SK-MEL-5 (cell line): Measurements from ENCODE around the gene CD244. TPM values are rescaled to one million over a fixed set of nuclear protein-coding genes. Genes with fewer than 3 reads are reported as not detected.

Experiments
- DNase-seq: peaks from one replicate; pipeline ENCODE4 v3.0.0-alpha.2; 2016; ENCODE audit warnings: low read depth, low spot score
- in situ Hi-C: cut with HindIII; loops from 2 replicates; pipeline ENCODE4 v1.10.0; 2016; ENCODE audit warnings: low sequenced_read_pairs, high pct_unique_total_duplicates, low pct_unique_long_range_greater_than_20kb
- total RNA-seq: library from RNA; depleted of rRNA; stranded (reverse); fragments of >200 nt; shearing (Covaris generic); gene quantifications from 2 replicates; pipeline ENCODE4 v1.2.3, GENCODE V29; 2014

CD244 gene
- total RNA-seq, 1 experiment from 2014 or later = 0.05 TPM

GRCh38 chr1:160835751-160836150 lies 26.9 kb downstream of the CD244 start:
- DNase-seq = no peak
- in situ Hi-C loops = no loop called here

GRCh38 chr1:160834945-160835565 lies 27.6 kb downstream of the CD244 start:
- peak; percentile 69 for DNase-seq
- in situ Hi-C loops = no loop called here

GRCh38 chr1:160830321-160831153 lies 32.1 kb downstream of the CD244 start:
- in situ Hi-C loops = no loop called here
- DNase-seq = peak; percentile 85

GRCh38 chr1:160829766-160830165 lies 32.9 kb downstream of the CD244 start:
- DNase-seq = no peak
- in situ Hi-C loops = no loop called here

GRCh38 chr1:160827418-160827817 lies 35.3 kb downstream of the CD244 start:
- DNase-seq = no peak
- in situ Hi-C loops = no loop called here

- DNase-seq = no peak
- in situ Hi-C loops = no loop called here
These were observed 36.1 kb downstream of the CD244 start for GRCh38 chr1:160826546-160826945.

- no peak for DNase-seq
- in situ Hi-C loops = no loop called here
These were observed 39.4 kb downstream of the CD244 start for GRCh38 chr1:160823296-160823695.

GRCh38 chr1:160821627-160822026 lies 41.1 kb downstream of the CD244 start:
- in situ Hi-C loops = no loop called here

GRCh38 chr1:160819186-160819585 lies 43.5 kb downstream of the CD244 start:
- DNase-seq = no peak
- in situ Hi-C loops = no loop called here

More at GRCh38 chr1:160821627-160822026, 41.1 kb downstream of the CD244 start:
- DNase-seq = peak; percentile 51

GRCh38 chr1:160818207-160818937 lies 44.3 kb downstream of the CD244 start:
- DNase-seq = no peak
- in situ Hi-C loops = no loop called here

- in situ Hi-C loops = no loop called here
- DNase-seq = no peak
These were observed 47.8 kb downstream of the CD244 start for GRCh38 chr1:160814856-160815255.

GRCh38 chr1:160814316-160814715 lies 48.4 kb downstream of the CD244 start:
- in situ Hi-C loops = no loop called here
- no peak for DNase-seq

GRCh38 chr1:160813215-160813614 lies 49.5 kb downstream of the CD244 start:
- in situ Hi-C loops = no loop called here
- no peak for DNase-seq

GRCh38 chr1:160811147-160811546 lies 51.5 kb downstream of the CD244 start:
- DNase-seq = no peak
- in situ Hi-C loops = no loop called here

- no peak for DNase-seq
- in situ Hi-C loops = no loop called here
These were observed 52.2 kb downstream of the CD244 start for GRCh38 chr1:160810486-160810885.

GRCh38 chr1:160808289-160808688 lies 54.4 kb downstream of the CD244 start:
- in situ Hi-C loops = no loop called here
- DNase-seq = no peak

- no peak for DNase-seq
- in situ Hi-C loops = no loop called here
These were observed 54.9 kb downstream of the CD244 start for GRCh38 chr1:160807738-160808137.

- in situ Hi-C loops = no loop called here
- DNase-seq = no peak
These were observed 55.4 kb downstream of the CD244 start for GRCh38 chr1:160807247-160807646.
